HL-60 (cell line): Measurements from ENCODE around the gene FCER1A.
A peak's percentile ranks its signal among the peaks of the same experiment; 100 is the strongest.

Source experiments
- DNase-seq, 2 experiments: peaks; one replicate each; pipeline ENCODE4 v3.0.0-alpha.2; 2010 to 2020; ENCODE audit warnings: low read depth in 1 of 2, low spot score in 1 of 2
- H3K27ac ChIP-seq: fragments of 250-450 bp; sonication (Bioruptor Pico); replicated peaks from 2 replicates; pipeline ENCODE4 v1.5.1; 2020; ENCODE audit warnings: mild to moderate bottlenecking, moderate library complexity
- H3K27me3 ChIP-seq: fragments of 250-450 bp; sonication (Bioruptor Pico); 2 replicates; pipeline ENCODE4 v1.5.1; 2021; ENCODE audit warnings: mild to moderate bottlenecking, moderate library complexity; ENCODE audit not compliant: insufficient read depth, poor library complexity, severe bottlenecking
- H3K4me3 ChIP-seq: replicated peaks from 2 replicates; pipeline ENCODE4 v1.5.1; 2011; ENCODE audit warnings: mild to moderate bottlenecking, control low read depth, low read length; ENCODE audit not compliant: insufficient read depth
- GABPA ChIP-seq: IDR thresholded peaks from 2 replicates; pipeline ENCODE4 v1.6.1; 2012; ENCODE audit warnings: low read depth
- POLR2AphosphoS5 ChIP-seq: IDR thresholded peaks from 2 replicates; pipeline ENCODE4 v1.6.1; 2012; ENCODE audit warnings: low read depth
- SPI1 ChIP-seq: IDR thresholded peaks from 2 replicates; pipeline ENCODE4 v1.6.1; 2012; ENCODE audit warnings: low read depth, mild to moderate bottlenecking, borderline replicate concordance
- TF ChIP-seq, protein P1 (sequence below): IDR thresholded peaks from one replicate; pipeline ENCODE4 v1.5.1; 2011; ENCODE audit warnings: low read length, control low read depth, inconsistent platforms; ENCODE audit not compliant: insufficient read depth
- TF ChIP-seq, protein P2 (sequence below): IDR thresholded peaks from 2 replicates; pipeline ENCODE4 v1.6.1; 2012; ENCODE audit warnings: low read depth; ENCODE audit not compliant: insufficient replicate concordance

Gene FCER1A

DNA sequence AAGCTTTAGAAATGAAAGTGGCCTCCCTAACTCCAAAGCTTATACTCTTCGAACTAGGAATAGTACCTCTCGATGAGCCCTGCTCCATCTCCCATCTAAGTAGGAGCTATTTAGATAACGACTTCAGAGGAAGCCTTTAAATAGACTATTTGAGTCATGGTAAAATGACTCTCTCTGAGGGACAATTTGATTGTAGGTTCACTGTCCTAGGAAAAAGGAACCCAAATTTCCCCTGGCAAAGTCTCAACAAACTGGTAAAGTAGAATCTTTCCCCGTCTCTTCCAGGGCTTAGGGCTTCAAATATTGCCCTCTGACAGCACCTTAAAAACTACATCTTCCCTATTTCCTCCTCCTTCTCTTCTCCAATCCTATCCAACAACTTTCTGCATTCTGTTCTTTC, 2.0 kb upstream of the FCER1A start:
- Histone ChIP-seq H3K27me3 (no peaks in the 10 kb centered on the region), H3K27ac (no peak overlapping the region), H3K4me3 (no peak overlapping the region)
- no peak for DNase-seq
- TF ChIP-seq, protein P1, sequence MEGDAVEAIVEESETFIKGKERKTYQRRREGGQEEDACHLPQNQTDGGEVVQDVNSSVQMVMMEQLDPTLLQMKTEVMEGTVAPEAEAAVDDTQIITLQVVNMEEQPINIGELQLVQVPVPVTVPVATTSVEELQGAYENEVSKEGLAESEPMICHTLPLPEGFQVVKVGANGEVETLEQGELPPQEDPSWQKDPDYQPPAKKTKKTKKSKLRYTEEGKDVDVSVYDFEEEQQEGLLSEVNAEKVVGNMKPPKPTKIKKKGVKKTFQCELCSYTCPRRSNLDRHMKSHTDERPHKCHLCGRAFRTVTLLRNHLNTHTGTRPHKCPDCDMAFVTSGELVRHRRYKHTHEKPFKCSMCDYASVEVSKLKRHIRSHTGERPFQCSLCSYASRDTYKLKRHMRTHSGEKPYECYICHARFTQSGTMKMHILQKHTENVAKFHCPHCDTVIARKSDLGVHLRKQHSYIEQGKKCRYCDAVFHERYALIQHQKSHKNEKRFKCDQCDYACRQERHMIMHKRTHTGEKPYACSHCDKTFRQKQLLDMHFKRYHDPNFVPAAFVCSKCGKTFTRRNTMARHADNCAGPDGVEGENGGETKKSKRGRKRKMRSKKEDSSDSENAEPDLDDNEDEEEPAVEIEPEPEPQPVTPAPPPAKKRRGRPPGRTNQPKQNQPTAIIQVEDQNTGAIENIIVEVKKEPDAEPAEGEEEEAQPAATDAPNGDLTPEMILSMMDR = no peak

DNA sequence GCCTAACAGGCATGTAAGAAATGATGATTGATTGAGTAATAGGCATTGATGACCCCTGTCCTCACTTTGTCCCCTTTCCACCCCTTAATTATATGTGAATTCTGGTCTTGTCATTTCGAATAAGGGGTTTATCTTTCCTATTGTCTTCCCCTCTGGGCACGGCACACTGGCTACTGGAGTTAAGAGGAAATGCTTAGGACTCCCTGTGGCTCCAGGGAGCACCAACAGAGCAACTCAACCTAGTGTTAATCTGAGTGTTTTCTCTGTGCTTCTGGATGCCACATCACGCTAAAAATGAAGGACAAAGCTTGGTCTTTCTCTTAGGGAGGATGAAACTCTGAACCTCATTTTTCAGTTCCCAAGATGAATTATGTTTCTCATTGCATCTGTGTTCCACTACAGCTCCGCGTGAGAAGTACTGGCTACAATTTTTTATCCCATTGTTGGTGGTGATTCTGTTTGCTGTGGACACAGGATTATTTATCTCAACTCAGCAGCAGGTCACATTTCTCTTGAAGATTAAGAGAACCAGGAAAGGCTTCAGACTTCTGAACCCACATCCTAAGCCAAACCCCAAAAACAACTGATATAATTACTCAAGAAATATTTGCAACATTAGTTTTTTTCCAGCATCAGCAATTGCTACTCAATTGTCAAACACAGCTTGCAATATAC, 5.3 kb downstream of the FCER1A start:
- no peak for DNase-seq
- Histone ChIP-seq H3K27ac (no peak overlapping the region), H3K27me3 (no peaks in the 10 kb centered on the region), H3K4me3 (no peak overlapping the region)
- TF ChIP-seq SPI1 (no peak), POLR2AphosphoS5 (no peak), GABPA (no peak)
- TF ChIP-seq, protein P2, sequence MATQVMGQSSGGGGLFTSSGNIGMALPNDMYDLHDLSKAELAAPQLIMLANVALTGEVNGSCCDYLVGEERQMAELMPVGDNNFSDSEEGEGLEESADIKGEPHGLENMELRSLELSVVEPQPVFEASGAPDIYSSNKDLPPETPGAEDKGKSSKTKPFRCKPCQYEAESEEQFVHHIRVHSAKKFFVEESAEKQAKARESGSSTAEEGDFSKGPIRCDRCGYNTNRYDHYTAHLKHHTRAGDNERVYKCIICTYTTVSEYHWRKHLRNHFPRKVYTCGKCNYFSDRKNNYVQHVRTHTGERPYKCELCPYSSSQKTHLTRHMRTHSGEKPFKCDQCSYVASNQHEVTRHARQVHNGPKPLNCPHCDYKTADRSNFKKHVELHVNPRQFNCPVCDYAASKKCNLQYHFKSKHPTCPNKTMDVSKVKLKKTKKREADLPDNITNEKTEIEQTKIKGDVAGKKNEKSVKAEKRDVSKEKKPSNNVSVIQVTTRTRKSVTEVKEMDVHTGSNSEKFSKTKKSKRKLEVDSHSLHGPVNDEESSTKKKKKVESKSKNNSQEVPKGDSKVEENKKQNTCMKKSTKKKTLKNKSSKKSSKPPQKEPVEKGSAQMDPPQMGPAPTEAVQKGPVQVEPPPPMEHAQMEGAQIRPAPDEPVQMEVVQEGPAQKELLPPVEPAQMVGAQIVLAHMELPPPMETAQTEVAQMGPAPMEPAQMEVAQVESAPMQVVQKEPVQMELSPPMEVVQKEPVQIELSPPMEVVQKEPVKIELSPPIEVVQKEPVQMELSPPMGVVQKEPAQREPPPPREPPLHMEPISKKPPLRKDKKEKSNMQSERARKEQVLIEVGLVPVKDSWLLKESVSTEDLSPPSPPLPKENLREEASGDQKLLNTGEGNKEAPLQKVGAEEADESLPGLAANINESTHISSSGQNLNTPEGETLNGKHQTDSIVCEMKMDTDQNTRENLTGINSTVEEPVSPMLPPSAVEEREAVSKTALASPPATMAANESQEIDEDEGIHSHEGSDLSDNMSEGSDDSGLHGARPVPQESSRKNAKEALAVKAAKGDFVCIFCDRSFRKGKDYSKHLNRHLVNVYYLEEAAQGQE = no peak
- TF ChIP-seq, protein P1 = no peak

DNA sequence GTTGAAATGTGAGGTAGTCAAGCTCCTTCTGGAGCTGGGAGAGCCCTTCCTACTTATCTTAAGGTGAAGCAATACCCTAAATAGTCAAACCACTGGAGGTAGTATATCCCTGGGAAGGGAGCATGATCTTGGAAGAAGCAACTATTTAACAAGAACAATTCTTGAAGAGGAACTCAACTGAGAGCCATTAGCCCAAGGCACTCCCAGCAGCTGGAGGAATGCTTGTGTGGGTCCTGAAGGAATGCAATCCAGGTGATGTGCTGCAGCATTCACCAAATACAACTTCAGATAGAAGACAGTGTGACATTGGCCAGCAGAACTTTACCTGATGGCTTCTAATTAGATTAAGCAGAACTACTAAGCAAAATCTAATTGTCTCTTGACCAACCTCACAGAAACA, 9.5 kb downstream of the FCER1A start:
- TF ChIP-seq SPI1 (no peak), POLR2AphosphoS5 (no peak), GABPA (no peak)
- TF ChIP-seq, protein P2 = no peak
- TF ChIP-seq, protein P1 = no peak
- no peak for DNase-seq
- Histone ChIP-seq H3K27me3 (no peaks in the 10 kb centered on the region), H3K27ac (no peak overlapping the region), H3K4me3 (no peak overlapping the region)

DNA sequence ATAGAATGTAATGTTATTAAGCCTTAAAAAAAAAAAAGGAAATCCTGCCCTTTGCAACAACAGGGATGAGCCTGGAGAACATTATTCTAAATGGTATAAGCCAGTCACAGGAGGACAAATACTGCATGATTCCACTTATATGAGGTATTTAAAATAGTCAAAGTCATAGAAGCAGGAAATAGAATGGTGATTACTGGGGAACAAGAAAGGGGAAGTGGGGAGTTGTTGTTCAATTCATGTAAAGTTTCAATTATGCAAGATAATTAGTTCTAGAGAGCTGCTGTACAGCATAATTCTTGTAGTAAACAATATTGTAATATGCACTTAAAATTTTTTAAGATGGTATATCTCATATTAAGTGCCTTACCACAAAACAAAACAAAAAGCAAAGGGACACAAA, 13.2 kb downstream of the FCER1A start:
- Histone ChIP-seq H3K27me3 (no peaks in the 10 kb centered on the region), H3K27ac (no peak overlapping the region), H3K4me3 (no peak overlapping the region)
- peak; percentile 3 to 23 for DNase-seq
- TF ChIP-seq SPI1 (peak; percentile 98), POLR2AphosphoS5 (no peak)
